NB4 (cell line): Measurements from ENCODE around the gene DIS3L2.

Experiments used
- MYC ChIP-seq: IDR thresholded peaks from 2 replicates; pipeline ENCODE4 v1.6.1; 2011; ENCODE audit warnings: low read depth, low read length
- POLR2A ChIP-seq: IDR thresholded peaks from 2 replicates; pipeline ENCODE4 v1.6.1; 2011; ENCODE audit warnings: mild to moderate bottlenecking; ENCODE audit not compliant: insufficient read length; ENCODE audit errors: extremely low read depth
- TF ChIP-seq, protein P1 (sequence below): IDR thresholded peaks from one replicate; pipeline ENCODE4 v1.5.1; 2012; ENCODE audit warnings: low read depth, low read length
- TF ChIP-seq, protein P2 (sequence below): IDR thresholded peaks from 2 replicates; pipeline ENCODE4 v1.6.1; 2011; ENCODE audit warnings: low read depth, low read length

DNA sequence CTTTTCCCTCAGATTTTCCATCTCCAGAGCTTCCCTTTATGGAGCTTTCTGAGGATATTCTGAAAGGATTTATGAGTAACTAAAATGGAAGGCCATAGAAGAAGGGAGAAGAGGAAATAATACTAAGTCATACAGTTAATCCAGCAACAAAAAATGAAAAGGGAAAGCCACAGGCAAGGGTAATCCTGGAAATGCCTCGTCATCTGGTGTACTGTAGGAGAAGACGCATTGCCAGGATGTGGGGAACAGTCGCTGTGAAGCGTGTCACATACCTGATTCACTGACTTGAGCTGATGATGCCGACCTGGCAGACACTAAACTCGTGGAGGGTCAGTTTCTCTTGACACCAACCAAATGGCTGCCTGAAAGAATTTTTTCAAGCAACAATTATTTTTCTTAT, 382.3 kb downstream of the DIS3L2 start:
- no peak for TF ChIP-seq POLR2A
- TF ChIP-seq, protein P1, sequence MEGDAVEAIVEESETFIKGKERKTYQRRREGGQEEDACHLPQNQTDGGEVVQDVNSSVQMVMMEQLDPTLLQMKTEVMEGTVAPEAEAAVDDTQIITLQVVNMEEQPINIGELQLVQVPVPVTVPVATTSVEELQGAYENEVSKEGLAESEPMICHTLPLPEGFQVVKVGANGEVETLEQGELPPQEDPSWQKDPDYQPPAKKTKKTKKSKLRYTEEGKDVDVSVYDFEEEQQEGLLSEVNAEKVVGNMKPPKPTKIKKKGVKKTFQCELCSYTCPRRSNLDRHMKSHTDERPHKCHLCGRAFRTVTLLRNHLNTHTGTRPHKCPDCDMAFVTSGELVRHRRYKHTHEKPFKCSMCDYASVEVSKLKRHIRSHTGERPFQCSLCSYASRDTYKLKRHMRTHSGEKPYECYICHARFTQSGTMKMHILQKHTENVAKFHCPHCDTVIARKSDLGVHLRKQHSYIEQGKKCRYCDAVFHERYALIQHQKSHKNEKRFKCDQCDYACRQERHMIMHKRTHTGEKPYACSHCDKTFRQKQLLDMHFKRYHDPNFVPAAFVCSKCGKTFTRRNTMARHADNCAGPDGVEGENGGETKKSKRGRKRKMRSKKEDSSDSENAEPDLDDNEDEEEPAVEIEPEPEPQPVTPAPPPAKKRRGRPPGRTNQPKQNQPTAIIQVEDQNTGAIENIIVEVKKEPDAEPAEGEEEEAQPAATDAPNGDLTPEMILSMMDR = no peak
- no peak for TF ChIP-seq MYC
- TF ChIP-seq, protein P2, sequence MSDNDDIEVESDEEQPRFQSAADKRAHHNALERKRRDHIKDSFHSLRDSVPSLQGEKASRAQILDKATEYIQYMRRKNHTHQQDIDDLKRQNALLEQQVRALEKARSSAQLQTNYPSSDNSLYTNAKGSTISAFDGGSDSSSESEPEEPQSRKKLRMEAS = no peak
